H1 (cell line): ENCODE results near the gene XRCC6. TPM values are rescaled to one million over a fixed set of nuclear protein-coding genes. Genes with fewer than 3 reads are reported as not detected.
"Not testable (repeated sequence)": the region's sequence is repeated elsewhere in the genome, so short reads cannot be mapped to it uniquely, and the experiment has no call there.

Experiments used
- CTCF ChIA-PET: fragments of 300-600 bp; sonication (Branson Sonifier 250); formaldehyde crosslinking; loops from one replicate; lab custom pipeline; 2021; ENCODE audit not compliant: partially characterized antibody; lab: Charles Lee
- POLR2A ChIA-PET: fragments of 300-600 bp; sonication (Branson Sonifier 250); formaldehyde crosslinking; loops from one replicate; lab custom pipeline; 2021; ENCODE audit warnings: inconsistent platforms; ENCODE audit not compliant: partially characterized antibody; lab: Charles Lee
- DNase-seq, 2 experiments: peaks; one replicate each; pipeline versions ENCODE4 v3.0.0 to v3.0.0-alpha.2; 2010 to 2022; ENCODE audit warnings: low spot score in 2 of 2, low read depth in 1 of 2, mixed read lengths in 1 of 2
- FAIRE-seq: peaks from 2 replicates; lab custom pipeline; 2011; peaks lifted over from hg19 to GRCh38; lab: Jason Lieb, UNC
- H2AFZ ChIP-seq: 2 replicates; pipeline ENCODE4 v1.8.1; 2012; ENCODE audit warnings: low read length, inconsistent platforms
- H2AK5ac ChIP-seq: 2 replicates; pipeline ENCODE4 v1.6.1; 2013; ENCODE audit warnings: low read depth, low read length
- H2BK120ac ChIP-seq: replicated peaks from 2 replicates; pipeline ENCODE3; 2013; ENCODE audit warnings: low read depth, low read length, inconsistent platforms
- H2BK12ac ChIP-seq: 2 replicates; pipeline ENCODE4 v1.6.1; 2013; ENCODE audit warnings: low read depth, low read length
- H2BK15ac ChIP-seq: 2 replicates; pipeline ENCODE4 v1.6.1; 2013; ENCODE audit warnings: low read length
- H2BK20ac ChIP-seq: 2 replicates; pipeline ENCODE4 v1.6.1; 2013; ENCODE audit warnings: low read length
- H2BK5ac ChIP-seq: 2 replicates; pipeline ENCODE4 v1.6.1; 2013; ENCODE audit warnings: low read depth, low read length
- H3K14ac ChIP-seq: 2 replicates; pipeline ENCODE4 v1.6.1; 2013; ENCODE audit warnings: inconsistent platforms; ENCODE audit not compliant: insufficient read length
- H3K18ac ChIP-seq: 2 replicates; pipeline ENCODE4 v1.6.1; 2013; ENCODE audit warnings: low read length; ENCODE audit errors: extremely low read depth
- H3K23ac ChIP-seq: 2 replicates; pipeline ENCODE4 v1.6.1; 2013; ENCODE audit warnings: inconsistent platforms; ENCODE audit not compliant: insufficient read length
- H3K23me2 ChIP-seq: 2 replicates; pipeline ENCODE4 v1.6.1; 2013; ENCODE audit warnings: low read depth, low read length
- H3K27ac ChIP-seq: 2 replicates; pipeline ENCODE4 v1.6.1; 2011; ENCODE audit warnings: low read depth, low read length, inconsistent platforms
- H3K27me3 ChIP-seq, 4 experiments: replicated peaks in 1 of 4; 1 replicate in 1 of 4; 2 replicates in 3 of 4; pipeline versions ENCODE4 v1.6.1 to v1.8.1; 2011 to 2013; ENCODE audit warnings: low read length in 3 of 4, mild to moderate bottlenecking in 3 of 4, inconsistent platforms in 2 of 4, mixed read lengths in 2 of 4, moderate library complexity in 1 of 4; ENCODE audit not compliant: control insufficient read depth in 3 of 4, insufficient read depth in 3 of 4; ENCODE audit errors: extremely low read depth in 1 of 4
- H3K36me3 ChIP-seq, 4 experiments: 2 replicates each; pipeline versions ENCODE4 v1.6.1 to v1.8.1; 2011 to 2013; ENCODE audit warnings: mild to moderate bottlenecking in 4 of 4, low read length in 3 of 4, moderate library complexity in 2 of 4, control low read depth in 1 of 4, inconsistent platforms in 1 of 4; ENCODE audit not compliant: insufficient read depth in 4 of 4, control insufficient read depth in 2 of 4
- H3K4ac ChIP-seq: replicated peaks from 2 replicates; pipeline ENCODE3; 2013; ENCODE audit warnings: low read length, low read depth, mixed read lengths, inconsistent platforms; ENCODE audit not compliant: insufficient read length
- H3K4me1 ChIP-seq, 4 experiments: replicated peaks in 1 of 4; 1 replicate in 1 of 4; 2 replicates in 3 of 4; pipeline versions ENCODE4 v1.6.1 to v1.8.1; 2011 to 2013; ENCODE audit warnings: low read length in 3 of 4, inconsistent platforms in 2 of 4, mixed read lengths in 1 of 4; ENCODE audit not compliant: insufficient read depth in 4 of 4, control insufficient read depth in 3 of 4
- H3K4me2 ChIP-seq, 2 experiments: 2 replicates each; pipeline versions ENCODE4 v1.6.1 to v1.8.1; 2011 to 2013; ENCODE audit warnings: low read depth in 2 of 2, low read length in 2 of 2, control low read depth in 1 of 2, inconsistent platforms in 1 of 2, mild to moderate bottlenecking in 1 of 2; ENCODE audit not compliant: insufficient read depth in 1 of 2
- H3K4me3 ChIP-seq, 4 experiments: fragments of 200-600, 300-600 bp in 1 of 4; sonication (generic), shearing (Covaris generic), sonication (Bioruptor Twin) in 1 of 4; 2 replicates each; pipeline versions ENCODE4 v1.5.1 to v1.8.1; 2011 to 2016; ENCODE audit warnings: low read length in 4 of 4, low read depth in 3 of 4, control low read depth in 2 of 4, inconsistent platforms in 2 of 4, mild to moderate bottlenecking in 2 of 4, mixed read lengths in 1 of 4, moderate library complexity in 1 of 4; ENCODE audit not compliant: insufficient read depth in 2 of 4; ENCODE audit errors: extremely low read depth in 1 of 4
- H3K56ac ChIP-seq: replicated peaks from 2 replicates; pipeline ENCODE3; 2013; ENCODE audit warnings: low read depth, mild to moderate bottlenecking, mixed read lengths, low read length, inconsistent platforms; ENCODE audit not compliant: insufficient read length
- H3K79me1 ChIP-seq: 2 replicates; pipeline ENCODE4 v1.6.1; 2013; ENCODE audit warnings: low read depth, low read length, control low read depth
- H3K79me2 ChIP-seq, 2 experiments: 2 replicates each; pipeline versions ENCODE4 v1.6.1 to v1.8.1; 2012 to 2013; ENCODE audit warnings: low read length in 2 of 2, mild to moderate bottlenecking in 2 of 2, inconsistent platforms in 1 of 2; ENCODE audit not compliant: insufficient read depth in 2 of 2, control insufficient read depth in 1 of 2
- H3K9ac ChIP-seq, 4 experiments: replicated peaks in 1 of 4; 1 replicate in 1 of 4; 2 replicates in 3 of 4; pipeline versions ENCODE4 v1.6.1 to v1.8.1; 2011 to 2013; ENCODE audit warnings: low read depth in 3 of 4, low read length in 3 of 4, control low read depth in 2 of 4, mild to moderate bottlenecking in 2 of 4, moderate library complexity in 2 of 4, inconsistent platforms in 1 of 4; ENCODE audit errors: extremely low read depth in 1 of 4
- H3K9me3 ChIP-seq, 2 experiments: 2 replicates each; pipeline versions ENCODE4 v1.6.1 to v1.8.1; 2012 to 2013; ENCODE audit warnings: mild to moderate bottlenecking in 2 of 2, moderate library complexity in 2 of 2, control low read depth in 1 of 2, inconsistent platforms in 1 of 2, low read depth in 1 of 2, low read length in 1 of 2, mixed read lengths in 1 of 2; ENCODE audit not compliant: insufficient read depth in 2 of 2
- H4K20me1 ChIP-seq, 2 experiments: replicated peaks in 1 of 2; 2 replicates each; pipeline versions ENCODE3 to v1.8.1; 2011 to 2013; ENCODE audit warnings: inconsistent platforms in 2 of 2, low read length in 2 of 2, mild to moderate bottlenecking in 1 of 2; ENCODE audit not compliant: insufficient read depth in 2 of 2, control insufficient read depth in 1 of 2
- H4K5ac ChIP-seq: 2 replicates; pipeline ENCODE4 v1.6.1; 2013; ENCODE audit warnings: low read length, low read depth, mixed read lengths, inconsistent platforms; ENCODE audit not compliant: insufficient read length
- H4K8ac ChIP-seq: 2 replicates; pipeline ENCODE4 v1.8.0; 2013; ENCODE audit warnings: mild to moderate bottlenecking, moderate library complexity, low read length, inconsistent platforms; ENCODE audit not compliant: insufficient read depth; ENCODE audit errors: extremely low read depth
- H4K91ac ChIP-seq: replicated peaks from 2 replicates; pipeline ENCODE3; 2013; ENCODE audit warnings: low read length, mixed read lengths, inconsistent platforms; ENCODE audit not compliant: insufficient read length
- WGBS, 2 experiments: shearing (Covaris generic) in 1 of 2; methylation state at CpG; one replicate each; pipeline versions ENCODE4 v1.1.6 to v1.1.7; 2013 to 2015; ENCODE audit warnings: low lambda C conversion rate in 2 of 2, mixed read lengths in 2 of 2, inconsistent platforms in 1 of 2, low coverage in 1 of 2, missing lambda C conversion rate in 1 of 2; ENCODE audit not compliant: insufficient replicate concordance in 2 of 2, insufficient coverage in 1 of 2, insufficient read length in 1 of 2; ENCODE audit errors: extremely low coverage in 1 of 2, missing lambda C conversion rate in 1 of 2; 5-methylcytosine and 5-hydroxymethylcytosine counted together
- polyA plus RNA-seq, 7 experiments: library from polyadenylated mRNA; depleted of rRNA in 3 of 7; stranded (reverse) in 5 of 7; unstranded in 2 of 7; fragments of >200 nt in 5 of 7; fragments of 200-250 nt in 2 of 7; gene quantifications; 1 replicate in 5 of 7; 2 replicates in 1 of 7; 4 replicates in 1 of 7; pipeline versions ENCODE4 v1.2.1 to v1.2.3, GENCODE V29; 2011 to 2013; ENCODE audit warnings: missing spikeins in 2 of 7, mixed read lengths in 2 of 7
- total RNA-seq: library from RNA; stranded (reverse); fragmentation: NEBNext Ultra II Directional; extraction: Animal tissue kit (Norgen Biotek cat#: 25700); gene quantifications from 2 replicates; pipeline ENCODE4 v1.2.1, GENCODE V29; 2021

XRCC6 gene
- total and polyA plus RNA-seq, 2 of the 8 experiments (the other 6 are each of a cell fraction or from before 2014, with no cell fraction given), result 150 to 490 TPM

- H3K9me3 ChIP-seq, H4K5ac ChIP-seq, H3K23me2 ChIP-seq, H2BK120ac ChIP-seq, H3K27ac ChIP-seq, H3K4me2 ChIP-seq, H3K4ac ChIP-seq, DNase-seq, H2BK15ac ChIP-seq, H3K9ac ChIP-seq, H3K27me3 ChIP-seq, H2BK5ac ChIP-seq, H3K79me2 ChIP-seq, H2AK5ac ChIP-seq, H2AFZ ChIP-seq, H3K23ac ChIP-seq, H3K56ac ChIP-seq, FAIRE-seq, H3K4me3 ChIP-seq, H4K8ac ChIP-seq, H3K79me1 ChIP-seq, CTCF ChIA-PET, H3K4me1 ChIP-seq, H3K18ac ChIP-seq, H2BK20ac ChIP-seq, H3K14ac ChIP-seq, H4K20me1 ChIP-seq, H4K91ac ChIP-seq, H2BK12ac ChIP-seq: not testable (repeated sequence)
- no CpG with 5 or more reads among the region's 28 CpGs for WGBS, 2 experiments
- POLR2A ChIA-PET, result interaction anchor here (0.9 to 3.9 kb wide), 3 partner anchors 10 to 27 kb away, joined by 3 to 20 read pairs (median 4); partner anchors contain the start of genes DESI1 and XRCC6
- peaks cover 30 to 78% (median 55%) of the 10 kb centered on the region in 4 experiments for H3K36me3 ChIP-seq
Measured at GRCh38 chr22:41631115-41631514, 10.0 kb downstream of the XRCC6 start.

DNA sequence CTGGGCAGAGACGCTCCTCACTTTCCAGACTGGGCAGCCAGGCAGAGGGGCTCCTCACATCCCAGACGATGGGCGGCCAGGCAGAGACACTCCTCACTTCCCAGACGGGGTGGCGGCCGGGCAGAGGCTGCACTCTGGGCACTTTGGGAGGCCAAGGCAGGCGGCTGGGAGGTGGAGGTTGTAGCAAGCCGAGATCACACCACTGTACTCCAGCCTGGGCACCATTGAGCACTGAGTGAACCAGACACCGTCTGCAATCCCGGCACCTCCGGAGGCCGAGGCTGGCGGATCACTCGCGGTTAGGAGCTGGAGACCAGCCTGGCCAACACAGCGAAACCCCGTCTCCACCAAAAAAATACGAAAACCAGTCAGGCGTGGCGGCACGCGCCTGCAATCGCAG is 10.5 kb downstream of the XRCC6 start:
- H3K9me3 ChIP-seq, CTCF ChIA-PET, H2BK5ac ChIP-seq, H3K4ac ChIP-seq, H3K56ac ChIP-seq, H3K79me1 ChIP-seq, H4K20me1 ChIP-seq, H3K23ac ChIP-seq, H2AFZ ChIP-seq, H2BK15ac ChIP-seq, FAIRE-seq, H4K5ac ChIP-seq, DNase-seq, H3K18ac ChIP-seq, H2BK20ac ChIP-seq, H2AK5ac ChIP-seq, H3K27ac ChIP-seq, H3K27me3 ChIP-seq, H3K4me3 ChIP-seq, H3K14ac ChIP-seq, H3K9ac ChIP-seq, H2BK120ac ChIP-seq, H2BK12ac ChIP-seq, H3K79me2 ChIP-seq, H3K4me2 ChIP-seq, H3K23me2 ChIP-seq, H4K91ac ChIP-seq, H3K4me1 ChIP-seq, H4K8ac ChIP-seq: not testable (repeated sequence)
- 100% methylated on average over 1 of the region's 23 CpGs; no CpG with 5 or more reads in 1 of the 2 experiments for WGBS, 2 experiments
- POLR2A ChIA-PET, result interaction anchor here (3.9 to 13.3 kb wide), 2 partner anchors 7 to 12 kb away, joined by 20 to 157 read pairs; partner anchors contain the start of genes DESI1 and XRCC6
- peaks cover 35 to 80% (median 58%) of the 10 kb centered on the region in 4 experiments for H3K36me3 ChIP-seq
